Endothelial cell of hepatic sinusoid (primary cell): ENCODE data around the gene EML1.

ENCODE experiments used
- in situ Hi-C: cut with HindIII; loops from 2 replicates; pipeline ENCODE4 v1.10.0; 2017; ENCODE audit warnings: low sequenced_read_pairs

Gene EML1

DNA sequence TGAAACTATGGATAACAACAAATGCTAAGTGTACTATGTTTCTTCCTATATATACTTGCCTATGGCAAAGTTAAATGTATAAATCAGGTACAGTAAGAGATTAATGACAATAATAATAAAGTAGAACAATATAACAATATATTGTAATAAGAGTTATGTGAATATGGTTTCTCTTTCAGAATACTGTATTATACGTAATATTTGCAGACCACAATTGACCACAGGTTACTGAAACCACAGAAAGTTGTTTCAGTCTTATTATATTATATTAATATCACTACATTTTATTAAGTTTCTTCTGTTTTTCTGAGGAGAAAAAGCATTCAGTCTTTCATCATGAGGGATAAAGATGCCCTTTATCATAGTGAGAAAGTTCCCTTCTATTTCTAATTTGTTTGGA, 131.2 kb downstream of the EML1 start:
- in situ Hi-C loops: loop anchor here (5.0 kb wide), 2 partner anchors 52 to 102 kb away; no protein-coding TSS in a partner anchor

- in situ Hi-C loops: no loop called here
Measured at GRCh38 chr14:99925471-99925870, 132.3 kb downstream of the EML1 start.

DNA sequence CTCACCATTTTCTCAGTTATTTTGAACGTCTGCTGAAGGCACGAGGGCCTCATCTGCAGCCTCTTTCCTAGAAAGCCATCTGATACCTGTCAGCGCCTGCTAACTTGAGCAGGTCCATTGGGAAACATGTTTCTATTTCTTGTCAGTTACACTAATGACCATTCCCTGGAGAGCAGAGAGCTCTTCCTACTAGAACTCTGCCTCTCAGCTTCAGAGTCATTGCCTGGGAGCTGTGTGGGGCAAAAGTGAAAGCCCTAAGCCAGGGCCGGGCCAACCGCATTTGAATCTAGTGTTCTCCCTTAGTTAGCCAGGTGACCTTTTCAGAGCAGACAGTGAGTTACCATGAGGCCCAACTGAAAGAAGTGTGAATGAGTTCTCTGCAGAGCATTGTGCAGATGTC, 135.8 kb downstream of the EML1 start:
- in situ Hi-C loops: no loop called here

DNA sequence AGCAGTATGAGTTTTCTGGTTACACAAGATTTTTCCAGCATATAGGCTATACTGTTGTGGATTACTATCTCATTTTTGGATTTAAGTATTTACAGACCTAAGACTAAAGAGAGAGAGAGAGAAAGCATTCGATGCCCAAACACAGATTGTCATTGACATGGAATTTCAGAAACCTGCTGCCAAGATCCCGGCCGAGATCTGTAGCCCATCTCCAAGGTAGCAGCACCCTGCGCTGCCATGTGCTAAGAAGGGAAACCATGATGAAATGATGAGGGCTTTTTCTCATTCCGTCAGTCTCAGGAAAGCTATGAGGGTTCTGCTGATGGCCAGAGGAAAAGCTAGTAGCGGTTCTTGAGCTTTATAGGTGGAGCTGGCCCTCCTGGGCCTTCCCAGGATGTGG, 136.4 kb downstream of the EML1 start:
- in situ Hi-C loops: no loop called here

GRCh38 chr14:99930420-99931274, 137.4 kb downstream of the EML1 start:
- in situ Hi-C loops: no loop called here

- in situ Hi-C loops: no loop called here
Measured at GRCh38 chr14:99931308-99931707, 138.1 kb downstream of the EML1 start.

GRCh38 chr14:99936056-99936455, 142.8 kb downstream of the EML1 start:
- in situ Hi-C loops: no loop called here

DNA sequence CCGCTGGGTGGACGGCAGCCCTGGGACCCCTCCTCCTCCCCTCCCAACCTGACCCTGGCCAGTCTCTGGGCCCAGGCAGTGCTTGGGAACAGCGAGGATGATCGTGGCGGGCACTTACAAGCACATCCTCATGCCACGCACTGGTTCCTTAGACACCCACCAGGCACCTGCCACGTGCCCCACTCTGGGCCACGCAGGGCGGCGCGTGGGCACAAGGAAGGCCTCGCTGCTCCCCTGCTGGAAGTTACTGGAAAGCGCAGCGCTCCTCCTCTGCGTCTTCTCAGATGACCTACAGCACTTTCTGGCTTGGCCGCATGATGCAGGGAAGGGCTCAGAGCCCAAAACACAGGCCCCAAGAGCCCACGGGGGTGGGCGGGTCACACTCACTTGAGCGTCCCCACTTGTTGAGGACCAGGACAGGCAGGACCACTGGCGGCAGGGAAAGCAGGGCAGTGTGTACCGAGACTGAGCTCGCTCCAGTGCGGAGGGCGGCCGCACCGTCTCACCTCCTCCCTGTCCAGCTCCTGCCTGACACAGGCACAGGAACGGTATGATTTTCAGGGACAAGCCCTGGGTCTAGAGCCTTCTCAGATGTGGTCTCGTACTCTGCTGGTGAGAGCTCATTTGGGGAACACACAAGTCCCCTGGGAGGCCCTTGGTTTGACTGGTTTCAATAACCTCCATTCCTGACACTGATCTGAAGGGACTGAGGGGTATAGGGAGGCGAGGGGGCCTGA, 143.7 kb downstream of the EML1 start:
- in situ Hi-C loops: no loop called here

- in situ Hi-C loops: no loop called here
Measured at GRCh38 chr14:99937475-99938244, 144.4 kb downstream of the EML1 start.

DNA sequence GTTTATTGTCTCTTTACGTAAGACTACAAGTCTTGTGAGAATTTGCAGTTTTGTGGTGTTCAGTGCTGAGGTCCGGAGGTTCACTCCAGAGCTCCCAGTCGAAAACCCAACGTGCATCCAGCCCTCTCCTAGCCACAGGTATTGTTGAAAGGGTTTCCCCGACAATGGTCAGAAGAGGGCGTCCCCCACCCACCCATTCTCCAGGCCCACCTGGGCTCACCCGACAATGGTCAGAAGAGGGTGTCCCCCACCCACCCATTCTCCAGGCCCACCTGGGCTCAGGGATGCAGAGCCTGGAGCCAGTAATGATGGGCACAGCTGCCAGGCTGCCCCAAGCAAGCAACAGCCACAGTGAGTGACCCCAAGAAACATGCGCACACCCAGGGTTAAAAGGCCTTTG, 145.2 kb downstream of the EML1 start:
- in situ Hi-C loops: no loop called here

DNA sequence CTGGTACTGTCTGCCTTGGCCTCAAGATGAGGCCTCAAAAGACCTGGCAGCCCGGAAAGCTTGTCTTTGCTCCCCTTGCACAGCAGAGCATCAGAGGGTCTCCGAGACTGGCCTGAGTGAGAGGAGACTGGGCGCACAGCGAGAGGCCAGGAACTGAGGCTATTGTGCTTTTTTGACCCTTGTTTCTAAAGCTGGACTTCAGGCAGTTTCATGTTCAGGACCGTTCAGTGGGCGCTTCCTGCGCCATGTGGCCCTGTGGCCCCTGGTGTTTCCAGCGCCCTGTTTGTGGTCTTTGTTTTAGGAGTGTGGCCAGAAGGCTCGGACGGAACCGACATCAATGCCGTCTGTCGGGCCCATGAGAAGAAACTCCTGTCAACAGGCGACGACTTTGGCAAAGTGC, 145.7 kb downstream of the EML1 start:
- in situ Hi-C loops: no loop called here

GRCh38 chr14:99939421-99939820, 146.2 kb downstream of the EML1 start:
- in situ Hi-C loops: no loop called here

DNA sequence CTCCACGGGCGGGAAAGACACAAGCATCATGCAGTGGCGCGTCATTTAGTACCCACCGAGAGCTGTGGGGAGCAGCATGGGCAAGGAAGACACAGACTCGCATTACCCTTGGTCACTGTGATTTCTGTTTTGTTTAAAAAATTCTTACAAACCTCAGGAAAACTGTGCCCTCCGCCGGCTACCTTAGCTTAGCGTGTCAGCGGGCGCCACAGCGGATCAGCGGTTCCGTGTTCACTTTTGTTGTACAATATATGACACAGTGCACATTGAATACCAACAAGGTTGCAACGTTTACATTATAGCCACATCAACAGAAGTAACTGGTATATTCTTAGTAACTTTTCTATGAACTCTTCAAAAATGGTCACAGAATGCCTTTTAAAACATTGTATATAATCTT, 146.9 kb downstream of the EML1 start:
- in situ Hi-C loops: no loop called here

DNA sequence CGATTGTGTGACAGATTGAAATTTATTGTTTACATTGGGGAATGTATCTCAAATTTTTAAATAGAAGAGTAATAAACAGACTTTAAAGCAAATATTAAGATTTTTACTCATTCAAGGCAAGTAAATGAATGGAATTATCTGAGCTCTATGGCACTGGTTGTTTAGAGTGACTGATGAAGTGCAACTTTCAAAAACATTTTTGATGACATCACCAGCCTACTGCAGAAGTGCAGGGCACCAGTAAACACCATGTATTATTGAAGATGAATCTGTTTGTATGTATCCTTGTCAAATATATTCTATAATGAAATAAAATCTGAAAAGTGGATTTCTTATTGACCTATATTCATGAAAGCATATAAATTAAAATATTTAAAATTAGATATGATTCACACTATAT, 148.0 kb downstream of the EML1 start:
- in situ Hi-C loops: no loop called here

DNA sequence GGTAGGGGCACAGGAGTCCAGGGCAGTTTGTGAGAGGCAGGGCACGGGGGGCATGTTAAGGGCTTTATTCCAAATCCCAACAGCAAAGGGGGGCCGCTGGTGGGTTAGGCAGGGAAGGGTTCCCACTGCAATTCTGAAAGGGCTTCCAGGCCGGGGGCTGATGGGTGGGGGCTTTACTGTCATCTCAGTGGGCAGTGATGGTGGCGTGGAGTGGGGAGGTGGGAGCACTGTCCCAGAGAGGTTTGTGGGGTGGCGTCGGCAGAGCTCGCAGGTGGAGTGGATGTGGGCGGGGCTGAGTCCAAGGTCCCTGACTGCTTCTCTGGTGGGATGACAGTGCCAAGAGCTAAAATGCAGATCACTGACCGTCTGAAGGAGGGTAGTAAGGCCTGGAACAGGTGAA, 150.4 kb downstream of the EML1 start:
- in situ Hi-C loops: no loop called here

DNA sequence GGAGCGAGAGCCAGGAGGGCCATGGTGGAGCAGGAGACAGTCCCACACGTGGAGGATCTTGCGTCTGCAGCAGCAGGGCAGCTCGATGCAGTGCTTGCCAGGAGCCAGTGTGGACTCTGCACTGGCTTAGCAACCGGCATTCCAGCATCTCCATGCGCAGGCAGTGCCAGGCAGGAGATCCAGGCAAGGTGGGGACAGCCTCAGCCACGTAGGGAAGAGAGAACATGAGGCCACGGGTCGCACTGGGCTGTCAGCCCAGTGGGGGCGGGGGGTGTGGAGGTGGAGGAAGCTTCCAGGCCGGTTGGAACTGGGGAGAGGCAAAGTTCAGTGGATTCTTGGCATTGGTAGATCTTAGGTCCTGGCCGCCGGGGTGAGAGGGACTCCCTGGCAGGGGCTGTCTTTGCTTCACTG, 151.0 kb downstream of the EML1 start:
- in situ Hi-C loops: no loop called here

DNA sequence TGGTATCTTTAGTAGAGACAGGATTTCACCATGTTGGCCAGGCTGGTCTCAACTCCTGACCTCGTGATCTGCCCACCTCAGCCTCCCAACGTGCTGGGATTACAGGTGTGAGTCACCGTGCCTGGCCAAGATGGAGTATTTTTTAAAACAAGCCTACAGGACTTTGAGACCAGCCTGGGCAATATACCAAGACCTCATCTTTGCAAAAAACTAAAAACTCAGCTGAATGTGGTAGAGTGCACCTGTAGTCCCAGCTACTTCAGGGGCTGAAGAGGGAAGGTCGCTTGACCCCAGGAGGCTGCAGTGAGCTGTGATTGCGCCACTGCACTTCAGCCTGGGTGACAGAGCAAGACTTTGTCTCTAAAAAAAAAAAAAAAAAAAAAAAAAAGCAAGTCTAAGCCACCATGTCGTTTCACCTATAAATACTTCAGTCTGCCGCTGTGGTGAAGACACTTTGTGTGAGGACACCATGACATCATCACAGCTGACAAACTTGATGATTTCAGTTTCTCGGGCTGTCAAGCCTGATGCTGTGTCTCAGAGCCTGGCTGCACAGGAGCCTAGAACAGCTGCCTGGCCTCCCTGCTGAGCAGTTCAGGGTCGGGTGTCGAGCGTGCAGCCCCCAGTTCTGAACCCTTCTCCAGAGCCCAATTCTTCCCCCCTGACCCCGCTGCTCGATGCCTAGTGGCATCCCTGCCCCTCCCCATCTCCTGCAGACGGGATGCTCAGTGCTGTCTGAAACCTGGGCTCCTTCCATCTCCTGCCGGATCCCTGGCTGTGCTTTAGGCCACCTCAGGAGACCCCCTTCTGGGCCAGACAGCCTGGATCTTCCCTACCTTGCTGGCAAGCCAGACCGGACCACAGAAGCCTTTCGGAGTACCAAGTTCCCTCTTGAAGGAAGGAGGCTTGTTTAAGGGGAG, 152.8 kb downstream of the EML1 start:
- in situ Hi-C loops: no loop called here

GRCh38 chr14:99946652-99947489, 153.7 kb downstream of the EML1 start:
- in situ Hi-C loops: no loop called here

GRCh38 chr14:99947695-99948094, 154.5 kb downstream of the EML1 start:
- in situ Hi-C loops: no loop called here
